Measurements from ENCODE around the gene UBN2. TPM values are rescaled to one million over a fixed set of nuclear protein-coding genes. Genes with fewer than 3 reads are reported as not detected.

UBN2 gene
- total RNA-seq, 1 donor, result 9.8 TPM

GRCh38 chr7:139232904-139233303 lies 1.9 kb downstream of the UBN2 start:
- H3K36me3 ChIP-seq (ENCODE audit: insufficient read depth, low read length), result peaks cover 11% of the 10 kb centered on the region
- H4K20me1 ChIP-seq (ENCODE audit: insufficient read depth, low read length), result peaks cover 9% of the 10 kb centered on the region
- H3K27ac ChIP-seq (ENCODE audit: low read depth, low read length), result no peak overlapping the region
- H3K9me3 ChIP-seq (ENCODE audit: low read depth, low read length), result no peaks in the 10 kb centered on the region
- no peak overlapping the region for H2AFZ ChIP-seq (ENCODE audit: low read length)
- H3K4me1 ChIP-seq (ENCODE audit: insufficient read depth, low read length), result peaks cover 5% of the 10 kb centered on the region
- H3K4me2 ChIP-seq (ENCODE audit: insufficient read depth, low read length), result peak overlapping the region; percentile 93
- DNase-seq (ENCODE audit: insufficient read length, low spot score, missing footprints), result no peak
- no peak overlapping the region for H3K4me3 ChIP-seq (ENCODE audit: insufficient read depth, low read length)
- TF ChIP-seq, protein P1, sequence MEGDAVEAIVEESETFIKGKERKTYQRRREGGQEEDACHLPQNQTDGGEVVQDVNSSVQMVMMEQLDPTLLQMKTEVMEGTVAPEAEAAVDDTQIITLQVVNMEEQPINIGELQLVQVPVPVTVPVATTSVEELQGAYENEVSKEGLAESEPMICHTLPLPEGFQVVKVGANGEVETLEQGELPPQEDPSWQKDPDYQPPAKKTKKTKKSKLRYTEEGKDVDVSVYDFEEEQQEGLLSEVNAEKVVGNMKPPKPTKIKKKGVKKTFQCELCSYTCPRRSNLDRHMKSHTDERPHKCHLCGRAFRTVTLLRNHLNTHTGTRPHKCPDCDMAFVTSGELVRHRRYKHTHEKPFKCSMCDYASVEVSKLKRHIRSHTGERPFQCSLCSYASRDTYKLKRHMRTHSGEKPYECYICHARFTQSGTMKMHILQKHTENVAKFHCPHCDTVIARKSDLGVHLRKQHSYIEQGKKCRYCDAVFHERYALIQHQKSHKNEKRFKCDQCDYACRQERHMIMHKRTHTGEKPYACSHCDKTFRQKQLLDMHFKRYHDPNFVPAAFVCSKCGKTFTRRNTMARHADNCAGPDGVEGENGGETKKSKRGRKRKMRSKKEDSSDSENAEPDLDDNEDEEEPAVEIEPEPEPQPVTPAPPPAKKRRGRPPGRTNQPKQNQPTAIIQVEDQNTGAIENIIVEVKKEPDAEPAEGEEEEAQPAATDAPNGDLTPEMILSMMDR (IDR thresholded peaks at IDR 0.05; ENCODE audit: extremely low read depth, low read depth, low read length), result no peak
- no peaks in the 10 kb centered on the region for H3K27me3 ChIP-seq (ENCODE audit: insufficient read depth, low read length)
- H3K79me2 ChIP-seq (ENCODE audit: insufficient read depth, low read length), result peaks cover 50% of the 10 kb centered on the region

- peaks cover 10% of the 10 kb centered on the region for H4K20me1 ChIP-seq (ENCODE audit: insufficient read depth, low read length)
- no peak overlapping the region for H3K4me2 ChIP-seq (ENCODE audit: insufficient read depth, low read length)
- peaks cover 41% of the 10 kb centered on the region for H3K36me3 ChIP-seq (ENCODE audit: insufficient read depth, low read length)
- no peaks in the 10 kb centered on the region for H3K9me3 ChIP-seq (ENCODE audit: low read depth, low read length)
- TF ChIP-seq, protein P1 (IDR thresholded peaks at IDR 0.05; ENCODE audit: extremely low read depth, low read depth, low read length), result no peak
- H3K4me1 ChIP-seq (ENCODE audit: insufficient read depth, low read length), result peaks cover 6% of the 10 kb centered on the region
- no peak for DNase-seq (ENCODE audit: insufficient read length, low spot score, missing footprints)
- no peak overlapping the region for H3K4me3 ChIP-seq (ENCODE audit: insufficient read depth, low read length)
- no peak overlapping the region for H2AFZ ChIP-seq (ENCODE audit: low read length)
- H3K79me2 ChIP-seq (ENCODE audit: insufficient read depth, low read length), result peaks cover 13% of the 10 kb centered on the region
- H3K27ac ChIP-seq (ENCODE audit: low read depth, low read length), result no peak overlapping the region
- H3K27me3 ChIP-seq (ENCODE audit: insufficient read depth, low read length), result no peaks in the 10 kb centered on the region
Observed at GRCh38 chr7:139241258-139241657, 10.2 kb downstream of the UBN2 start.

GRCh38 chr7:139242741-139243281 lies 11.8 kb downstream of the UBN2 start:
- TF ChIP-seq, protein P1 (IDR thresholded peaks at IDR 0.05; ENCODE audit: extremely low read depth, low read depth, low read length), result no peak
- no peaks in the 10 kb centered on the region for H3K27me3 ChIP-seq (ENCODE audit: insufficient read depth, low read length)
- H4K20me1 ChIP-seq (ENCODE audit: insufficient read depth, low read length), result peaks cover 8% of the 10 kb centered on the region
- no peak overlapping the region for H3K4me2 ChIP-seq (ENCODE audit: insufficient read depth, low read length)
- H3K36me3 ChIP-seq (ENCODE audit: insufficient read depth, low read length), result peaks cover 34% of the 10 kb centered on the region
- H3K27ac ChIP-seq (ENCODE audit: low read depth, low read length), result peak overlapping the region; percentile 36
- peak; percentile 83 for DNase-seq (ENCODE audit: insufficient read length, low spot score, missing footprints)
- H3K79me2 ChIP-seq (ENCODE audit: insufficient read depth, low read length), result peaks cover 7% of the 10 kb centered on the region
- H3K9me3 ChIP-seq (ENCODE audit: low read depth, low read length), result no peaks in the 10 kb centered on the region
- H3K4me1 ChIP-seq (ENCODE audit: insufficient read depth, low read length), result peaks cover 14% of the 10 kb centered on the region
- no peak overlapping the region for H3K4me3 ChIP-seq (ENCODE audit: insufficient read depth, low read length)
- no peak overlapping the region for H2AFZ ChIP-seq (ENCODE audit: low read length)

DNA sequence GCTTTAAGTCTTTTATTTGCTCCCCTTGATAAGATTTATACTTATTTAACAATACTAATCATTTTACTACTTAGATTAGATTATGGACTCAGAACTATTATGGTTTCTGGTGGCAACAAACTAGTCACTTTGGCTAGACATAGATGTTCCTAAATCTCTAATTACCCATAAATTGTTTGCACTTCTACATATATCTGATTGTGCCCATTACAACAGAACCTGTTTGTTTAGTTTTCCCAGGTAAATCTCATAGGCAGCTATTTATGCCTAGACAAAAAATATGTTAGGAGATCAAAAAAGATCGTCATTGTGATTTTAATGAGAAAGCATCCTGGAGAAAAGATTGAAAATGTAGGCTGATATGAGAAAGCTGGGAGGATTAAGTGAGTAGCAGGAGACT lies 14.4 kb downstream of the UBN2 start:
- no peak overlapping the region for H2AFZ ChIP-seq (ENCODE audit: low read length)
- no peaks in the 10 kb centered on the region for H3K27me3 ChIP-seq (ENCODE audit: insufficient read depth, low read length)
- H3K4me2 ChIP-seq (ENCODE audit: insufficient read depth, low read length), result no peak overlapping the region
- TF ChIP-seq, protein P1 (IDR thresholded peaks at IDR 0.05; ENCODE audit: extremely low read depth, low read depth, low read length), result no peak
- no peak overlapping the region for H3K4me3 ChIP-seq (ENCODE audit: insufficient read depth, low read length)
- peaks cover 14% of the 10 kb centered on the region for H3K4me1 ChIP-seq (ENCODE audit: insufficient read depth, low read length)
- peaks cover 33% of the 10 kb centered on the region for H3K36me3 ChIP-seq (ENCODE audit: insufficient read depth, low read length)
- no peak for DNase-seq (ENCODE audit: insufficient read length, low spot score, missing footprints)
- H3K27ac ChIP-seq (ENCODE audit: low read depth, low read length), result no peak overlapping the region
- no peaks in the 10 kb centered on the region for H3K9me3 ChIP-seq (ENCODE audit: low read depth, low read length)
- peaks cover 12% of the 10 kb centered on the region for H3K79me2 ChIP-seq (ENCODE audit: insufficient read depth, low read length)
- H4K20me1 ChIP-seq (ENCODE audit: insufficient read depth, low read length), result peaks cover 8% of the 10 kb centered on the region

All from osteoblast (primary cell).